Ishikawa (cell line): ENCODE results near the gene OSBPL10.

Experiments
- CEBPB ChIP-seq: IDR thresholded peaks from 2 replicates; pipeline ENCODE4 v1.6.1; 2012
- CREB1 ChIP-seq: IDR thresholded peaks from 2 replicates; pipeline ENCODE4 v1.6.1; 2012; ENCODE audit warnings: low read depth
- EGR1 ChIP-seq: IDR thresholded peaks from 2 replicates; pipeline ENCODE4 v1.6.1; 2012
- EP300 ChIP-seq: IDR thresholded peaks from 2 replicates; pipeline ENCODE4 v1.6.1; 2012; ENCODE audit warnings: borderline replicate concordance
- FOXM1 ChIP-seq: IDR thresholded peaks from 2 replicates; pipeline ENCODE4 v1.6.1; 2012; ENCODE audit warnings: low read depth, borderline replicate concordance
- MAX ChIP-seq: IDR thresholded peaks from 2 replicates; pipeline ENCODE4 v1.6.1; 2012
- NFIC ChIP-seq: IDR thresholded peaks from 2 replicates; pipeline ENCODE4 v1.6.1; 2012
- RAD21 ChIP-seq: IDR thresholded peaks from 2 replicates; pipeline ENCODE4 v1.6.1; 2012; ENCODE audit warnings: low read depth
- REST ChIP-seq: IDR thresholded peaks from 2 replicates; pipeline ENCODE4 v1.6.1; 2012; ENCODE audit warnings: low read depth, mild to moderate bottlenecking
- TAF1 ChIP-seq: IDR thresholded peaks from 2 replicates; pipeline ENCODE4 v1.6.1; 2012; ENCODE audit warnings: low read depth, mild to moderate bottlenecking
- TCF12 ChIP-seq: IDR thresholded peaks from 2 replicates; pipeline ENCODE4 v1.6.1; 2012; ENCODE audit warnings: low read depth
- TEAD4 ChIP-seq: IDR thresholded peaks from 2 replicates; pipeline ENCODE4 v1.6.1; 2012
- USF1 ChIP-seq: IDR thresholded peaks from 2 replicates; pipeline ENCODE4 v1.6.1; 2012
- YY1 ChIP-seq: IDR thresholded peaks from 2 replicates; pipeline ENCODE4 v1.6.1; 2012; ENCODE audit warnings: low read depth
- ZBTB7A ChIP-seq: IDR thresholded peaks from 2 replicates; pipeline ENCODE4 v1.6.1; 2012; ENCODE audit warnings: low read depth

The OSBPL10 gene

GRCh38 chr3:31723701-31724100 lies 257.4 kb downstream of the OSBPL10 start:
- TF ChIP-seq TEAD4 (no peak), MAX (no peak), ZBTB7A (no peak), RAD21 (no peak), CEBPB (no peak), EGR1 (no peak), FOXM1 (no peak), EP300 (no peak), TAF1 (no peak), TCF12 (no peak), YY1 (no peak), CREB1 (no peak), REST (no peak), USF1 (no peak), NFIC (no peak)

GRCh38 chr3:31721676-31722075 lies 259.4 kb downstream of the OSBPL10 start:
- TF ChIP-seq FOXM1, result no peak
- no peak for TF ChIP-seq EGR1
- no peak for TF ChIP-seq CREB1
- TF ChIP-seq REST, result no peak
- TF ChIP-seq ZBTB7A, result no peak
- TF ChIP-seq YY1, result no peak
- no peak for TF ChIP-seq EP300
- TF ChIP-seq MAX, result no peak
- TF ChIP-seq RAD21, result no peak
- no peak for TF ChIP-seq TEAD4
- TF ChIP-seq TAF1, result no peak
- TF ChIP-seq TCF12, result no peak
- no peak for TF ChIP-seq CEBPB
- no peak for TF ChIP-seq NFIC
- no peak for TF ChIP-seq USF1

GRCh38 chr3:31714495-31715280 lies 266.4 kb downstream of the OSBPL10 start:
- TF ChIP-seq RAD21 (no peak), YY1 (no peak), USF1 (no peak), ZBTB7A (no peak), TEAD4 (no peak), MAX (no peak), TCF12 (no peak), REST (no peak), CREB1 (no peak), CEBPB (no peak), FOXM1 (no peak), EGR1 (no peak), NFIC (no peak), TAF1 (no peak), EP300 (no peak)
